GM23338 (cell line): ENCODE results near the gene C22orf39. TPM values are rescaled to one million over a fixed set of nuclear protein-coding genes. Genes with fewer than 3 reads are reported as not detected.

Experiments used
- ATAC-seq: fragments of 200-7000 bp; cut with Tn5 transposase; 3 replicates; pipeline ENCODE4 v1.9.1; 2020
- DNase-seq: peaks from one replicate; pipeline ENCODE4 v3.0.0-alpha.2; 2015; ENCODE audit warnings: low spot score
- H2AFZ ChIP-seq: fragments of 200-600 bp; sonication (generic); 2 replicates; pipeline ENCODE4 v1.8.0; 2016; ENCODE audit warnings: antibody characterized with exemption, mild to moderate bottlenecking, moderate library complexity
- H3F3A ChIP-seq: fragments of 200-600 bp; sonication (generic); replicated peaks from 2 replicates; pipeline ENCODE4 v1.8.0; 2017; ENCODE audit warnings: antibody characterized with exemption, mixed run types, low read depth
- H3K27ac ChIP-seq: fragments of 200-600 bp; sonication (generic); 2 replicates; pipeline ENCODE4 v1.6.1; 2016; ENCODE audit warnings: low read depth
- H3K27me3 ChIP-seq: fragments of 200-600 bp; sonication (generic); 2 replicates; pipeline ENCODE4 v1.8.0; 2016; ENCODE audit warnings: mild to moderate bottlenecking, mixed run types, moderate library complexity; ENCODE audit not compliant: insufficient read depth
- H3K36me3 ChIP-seq: fragments of 200-600 bp; sonication (generic); 2 replicates; pipeline ENCODE4 v1.8.0; 2016; ENCODE audit warnings: mild to moderate bottlenecking; ENCODE audit not compliant: insufficient read depth
- H3K4me1 ChIP-seq: fragments of 200-600 bp; sonication (generic); 2 replicates; pipeline ENCODE4 v1.8.0; 2016; ENCODE audit warnings: mild to moderate bottlenecking, moderate library complexity; ENCODE audit not compliant: insufficient read depth
- H3K4me2 ChIP-seq: fragments of 200-600 bp; sonication (generic); 2 replicates; pipeline ENCODE4 v1.7.1; 2017; ENCODE audit warnings: mixed run types
- H3K4me3 ChIP-seq: fragments of 200-600 bp; sonication (generic); 2 replicates; pipeline ENCODE4 v1.6.1; 2016; ENCODE audit warnings: mixed run types
- H3K79me2 ChIP-seq: fragments of 200-600 bp; sonication (generic); replicated peaks from 2 replicates; pipeline ENCODE4 v1.8.0; 2017; ENCODE audit warnings: mild to moderate bottlenecking; ENCODE audit not compliant: insufficient read depth
- H3K9me2 ChIP-seq: fragments of 200-600 bp; sonication (generic); 2 replicates; pipeline ENCODE4 v1.8.0; 2017; ENCODE audit not compliant: insufficient read depth
- H4K20me1 ChIP-seq: fragments of 200-600 bp; sonication (generic); replicated peaks from 2 replicates; pipeline ENCODE4 v1.8.0; 2017; ENCODE audit warnings: mild to moderate bottlenecking; ENCODE audit not compliant: insufficient read depth
- H3K27ac Mint-ChIP-seq: 2 replicates; pipeline ENCODE4 v1.8.0; 2020; ENCODE audit warnings: inconsistent platforms, mild to moderate bottlenecking, moderate library complexity, mixed read lengths
- H3K27me3 Mint-ChIP-seq: 3 replicates; pipeline ENCODE4 v1.8.0; 2022; ENCODE audit warnings: low read depth, mild to moderate bottlenecking, moderate library complexity, mixed read lengths, inconsistent platforms; ENCODE audit not compliant: insufficient read depth, poor library complexity
- H3K36me3 Mint-ChIP-seq: 3 replicates; pipeline ENCODE4 v1.8.0; 2021; ENCODE audit warnings: low read depth, mild to moderate bottlenecking, inconsistent platforms, moderate library complexity, mixed read lengths
- H3K4me1 Mint-ChIP-seq: 3 replicates; pipeline ENCODE4 v1.8.0; 2020; ENCODE audit warnings: mild to moderate bottlenecking, inconsistent platforms, mixed read lengths
- H3K4me3 Mint-ChIP-seq: 3 replicates; pipeline ENCODE4 v1.8.0; 2021; ENCODE audit warnings: moderate library complexity, mild to moderate bottlenecking, inconsistent platforms, mixed read lengths
- H3K9me3 Mint-ChIP-seq: 3 replicates; pipeline ENCODE4 v1.8.0; 2020; ENCODE audit warnings: moderate library complexity, mild to moderate bottlenecking, inconsistent platforms, mixed read lengths
- CREB1 ChIP-seq: fragments of 250-450 bp; sonication (Bioruptor Pico); IDR thresholded peaks from 2 replicates; pipeline ENCODE4 v1.5.0; 2020; ENCODE audit warnings: low read depth, mild to moderate bottlenecking, moderate library complexity
- CTCF ChIP-seq, 2 experiments: fragments of 200-600 bp in 1 of 2; sonication (generic) in 1 of 2; conservative IDR thresholded peaks; 2 replicates each; pipeline versions ENCODE4 v1.5.1 to v1.6.1; 2016 to 2017; ENCODE audit warnings: antibody characterized with exemption in 2 of 2, low read depth in 2 of 2, mild to moderate bottlenecking in 2 of 2, moderate library complexity in 1 of 2
- EZH2 ChIP-seq: fragments of 200-600 bp; sonication (generic); IDR thresholded peaks from one replicate; pipeline ENCODE4 v1.8.0; 2017; ENCODE audit warnings: antibody characterized with exemption, mild to moderate bottlenecking, low read depth; ENCODE audit not compliant: unreplicated experiment
- EZH2phosphoT487 ChIP-seq: fragments of 200-600 bp; sonication (generic); IDR thresholded peaks from one replicate; pipeline ENCODE4 v1.8.1; 2018; ENCODE audit warnings: antibody characterized with exemption; ENCODE audit not compliant: unreplicated experiment
- JUNB ChIP-seq: IDR thresholded peaks from one replicate; pipeline ENCODE4 v1.6.1; 2016; ENCODE audit warnings: antibody characterized with exemption; ENCODE audit not compliant: unreplicated experiment
- NANOG ChIP-seq: IDR thresholded peaks from 2 replicates; pipeline ENCODE4 v1.6.1; 2016; ENCODE audit warnings: antibody characterized with exemption, borderline replicate concordance
- POLR2AphosphoS5 ChIP-seq: IDR thresholded peaks from 2 replicates; pipeline ENCODE4 v1.6.1; 2016; ENCODE audit warnings: antibody characterized with exemption, low read depth
- STAT1 ChIP-seq: IDR thresholded peaks from one replicate; pipeline ENCODE4 v1.6.1; 2016; ENCODE audit warnings: antibody characterized with exemption; ENCODE audit not compliant: unreplicated experiment
- ZNF114 ChIP-seq: fragments of 250-450 bp; sonication (Bioruptor Pico); IDR thresholded peaks from 2 replicates; pipeline ENCODE4 v1.5.0; 2020; ENCODE audit warnings: mild to moderate bottlenecking, moderate library complexity
- ZNF331 ChIP-seq: fragments of 250-450 bp; sonication (Bioruptor Pico); IDR thresholded peaks from 2 replicates; pipeline ENCODE4 v1.5.0; 2020; ENCODE audit warnings: low read depth, mild to moderate bottlenecking, moderate library complexity
- ZNF462 ChIP-seq: fragments of 250-450 bp; sonication (Bioruptor Pico); IDR thresholded peaks from 2 replicates; pipeline ENCODE4 v1.5.0; 2020; ENCODE audit warnings: mild to moderate bottlenecking, moderate library complexity
- polyA plus RNA-seq: library from polyadenylated mRNA; unstranded; fragments of >200 nt; fragmentation: Nextera tagmentation; extraction: Ambion mirVana; gene quantifications from 2 replicates; pipeline ENCODE4 v1.2.1, GENCODE V29; 2016
- total RNA-seq: library from RNA; depleted of rRNA; stranded (reverse); fragments of >200 nt; shearing (Covaris generic); gene quantifications from 2 replicates; pipeline ENCODE4 v1.2.3, GENCODE V29; 2014

C22orf39 gene
- total and polyA plus RNA-seq, 2 experiments from 2014 or later: 37.4 to 40.2 TPM

GRCh38 chr22:19463008-19463407 lies 15.5 kb upstream of the C22orf39 start (continued):
- no peak for TF ChIP-seq ZNF462 (CRISPR knock-in tag)
- TF ChIP-seq CREB1 (CRISPR knock-in tag): no peak
- no peak for TF ChIP-seq ZNF114 (CRISPR knock-in tag)
- TF ChIP-seq NANOG: no peak
- no peak for TF ChIP-seq JUNB
- TF ChIP-seq STAT1: no peak
- no peak for TF ChIP-seq CTCF (conservative IDR thresholded peaks at IDR 0.05; ENCODE audit: low read depth in 2 of 2)
- no peak for TF ChIP-seq ZNF331 (CRISPR knock-in tag)

GRCh38 chr22:19461506-19461905 lies 14.0 kb upstream of the C22orf39 start:
- Histone ChIP-seq H3K36me3 (peaks cover 26% of the 10 kb centered on the region), H3K27ac (no peak overlapping the region), H3K9me2 (no peaks in the 10 kb centered on the region), H3K27me3 (no peaks in the 10 kb centered on the region), H3K4me1 (no peaks in the 10 kb centered on the region), H3K79me2 (no peaks in the 10 kb centered on the region; the same call in 1 of the 2 replicates), H3K4me2 (no peak overlapping the region), H2AFZ (no peak overlapping the region), H3K4me3 (no peak overlapping the region), H3F3A (no peaks in the 10 kb centered on the region), H4K20me1 (peaks cover 11% of the 10 kb centered on the region; the same call in 1 of the 2 replicates)
- H3K27me3 Mint-ChIP-seq: no peaks in the 10 kb centered on the region
- H3K4me3 Mint-ChIP-seq: no peak overlapping the region
- DNase-seq: no peak
- no peak overlapping the region for H3K27ac Mint-ChIP-seq
- ATAC-seq: no peak
- no peaks in the 10 kb centered on the region for H3K9me3 Mint-ChIP-seq
- H3K4me1 Mint-ChIP-seq: peaks cover 4% of the 10 kb centered on the region; the same call in 2 of the 3 replicates
- H3K36me3 Mint-ChIP-seq: peaks cover 58% of the 10 kb centered on the region
- TF ChIP-seq POLR2AphosphoS5: no peak
- no peak for TF ChIP-seq CTCF (conservative IDR thresholded peaks at IDR 0.05; ENCODE audit: low read depth in 2 of 2)
- no peak for TF ChIP-seq ZNF114 (CRISPR knock-in tag)
- TF ChIP-seq EZH2phosphoT487: no peak
- TF ChIP-seq ZNF331 (CRISPR knock-in tag): no peak
- no peak for TF ChIP-seq CREB1 (CRISPR knock-in tag)
- TF ChIP-seq EZH2: no peak
- no peak for TF ChIP-seq JUNB
